Activated CD8-positive, alpha-beta memory T cell treated with anti-CD3 and anti-CD28 coated beads, Interleukin-2, amount 10 ng/mL, durations not matched to agents 7 days and 5 days (primary cell): ENCODE data around the gene ACTR3C. TPM values are rescaled to one million over a fixed set of nuclear protein-coding genes. Genes with fewer than 3 reads are reported as not detected.
"Not testable (repeated sequence)": the region's sequence is repeated elsewhere in the genome, so short reads cannot be mapped to it uniquely, and the experiment has no call there.

Experiments
- ATAC-seq: fragments of 150-1000 bp; cut with Tn5 transposase; one replicate; pipeline ENCODE4 v1.10.0; 2021; ENCODE audit warnings: moderate library complexity
- CTCF ChIA-PET: fragments of 350-600 bp; sonication (Branson Sonifier 250); formaldehyde crosslinking; loops from one replicate; lab custom pipeline; 2021; ENCODE audit warnings: antibody characterized with exemption; lab: Charles Lee
- DNase-seq: peaks from one replicate; pipeline ENCODE4 v3.0.0-alpha.2; 2020
- H3K27ac Mint-ChIP-seq: one replicate; pipeline ENCODE4 v1.8.0; 2021; ENCODE audit warnings: mild to moderate bottlenecking, mixed read lengths
- H3K27me3 Mint-ChIP-seq: one replicate; pipeline ENCODE4 v1.8.0; 2021; ENCODE audit warnings: mixed read lengths
- H3K36me3 Mint-ChIP-seq: one replicate; pipeline ENCODE4 v1.8.0; 2021; ENCODE audit warnings: mild to moderate bottlenecking, mixed read lengths
- H3K4me1 Mint-ChIP-seq: one replicate; pipeline ENCODE4 v1.8.0; 2021; ENCODE audit warnings: mixed read lengths
- H3K4me3 Mint-ChIP-seq: one replicate; pipeline ENCODE4 v1.8.0; 2021; ENCODE audit warnings: mild to moderate bottlenecking, moderate library complexity, mixed read lengths
- H3K9me3 Mint-ChIP-seq: one replicate; pipeline ENCODE4 v1.8.0; 2022; ENCODE audit warnings: low read depth, mixed read lengths
- total RNA-seq, 2 experiments: library from RNA; stranded (reverse); gene quantifications; one replicate each; pipeline ENCODE4 v1.2.3, GENCODE V29; 2021

The ACTR3C gene
- total RNA-seq, 2 experiments from 2014 or later = 4.0 to 4.8 TPM

- H3K27me3 Mint-ChIP-seq, H3K36me3 Mint-ChIP-seq, H3K9me3 Mint-ChIP-seq, H3K4me3 Mint-ChIP-seq, CTCF ChIA-PET: not testable (repeated sequence)
- Mint-ChIP-seq H3K4me1 (peaks cover 18% of the 10 kb centered on the region), H3K27ac (peak overlapping the region; percentile 67)
- DNase-seq (peak; percentile 48), ATAC-seq (peak; percentile 91)
Observed at GRCh38 chr7:150202894-150203293, 120.5 kb downstream of the ACTR3C start.

Other genes with a start within 250 kb of the ACTR3C start
- 10 to 100 TPM; 24.7 to 25.3 TPM for gene LRRC61, start 190 bp downstream of the ACTR3C start, total RNA-seq
- not detected for gene RARRES2, start 18.1 kb upstream of the ACTR3C start, total RNA-seq
- 10 to 100 TPM; 51.4 to 55.5 TPM for gene REPIN1, start 45.3 kb upstream of the ACTR3C start, total RNA-seq
- gene ZNF775, start 55.8 kb upstream of the ACTR3C start, total RNA-seq = 1 to 10 TPM; 7.5 to 8.4 TPM
- 10 to 100 TPM in 1 of 2 experiments, 1 to 10 TPM in 1; 9.9 to 13.1 TPM for gene GIMAP8, start 127.1 kb upstream of the ACTR3C start, total RNA-seq
- gene GIMAP7, start 191.3 kb upstream of the ACTR3C start, total RNA-seq = 10 to 100 TPM; 49.9 to 89.7 TPM
- 100 to 1,000 TPM in 1 of 2 experiments, 10 to 100 TPM in 1; 60.5 to 145 TPM for gene GIMAP4, start 243.8 kb upstream of the ACTR3C start, total RNA-seq